Kidney (tissue), 14 donors: ENCODE data around the gene SIK3. TPM values are rescaled to one million over a fixed set of nuclear protein-coding genes. Genes with fewer than 3 reads are reported as not detected.

Source experiments
- DNase-seq, 5 donors: peaks; one replicate each; pipeline ENCODE4 v3.0.0-alpha.2; 2013 to 2020
- FAIRE-seq: peaks from 2 replicates; lab custom pipeline; 2012; peaks lifted over from hg19 to GRCh38; lab: Jason Lieb, UNC
- H3K27ac ChIP-seq, 2 donors: one replicate each; pipeline ENCODE4 v1.7.0; 2013; ENCODE audit warnings: low read depth in 2 of 2, low read length in 2 of 2, inconsistent platforms in 1 of 2
- H3K27me3 ChIP-seq: one replicate; pipeline ENCODE4 v1.7.1; 2013; ENCODE audit warnings: low read length, inconsistent platforms; ENCODE audit not compliant: control insufficient read depth, insufficient read depth
- H3K36me3 ChIP-seq, 3 donors: one replicate each; pipeline versions ENCODE4 v1.7.0 to v1.7.1; 2013; ENCODE audit warnings: low read length in 3 of 3, control low read depth in 1 of 3, inconsistent platforms in 1 of 3; ENCODE audit not compliant: insufficient read depth in 3 of 3, control insufficient read depth in 2 of 3
- H3K4me1 ChIP-seq, 3 donors: one replicate each; pipeline versions ENCODE4 v1.7.0 to v1.7.1; 2013; ENCODE audit warnings: low read length in 3 of 3, inconsistent platforms in 1 of 3, low read depth in 1 of 3; ENCODE audit not compliant: control insufficient read depth in 2 of 3, insufficient read depth in 2 of 3
- H3K4me3 ChIP-seq, 3 donors: one replicate each; pipeline versions ENCODE4 v1.7.0 to v1.8.1; 2013; ENCODE audit warnings: low read length in 3 of 3, control low read depth in 1 of 3, inconsistent platforms in 1 of 3
- H3K9ac ChIP-seq, 3 donors: one replicate each; pipeline versions ENCODE4 v1.7.0 to v1.7.1; 2013; ENCODE audit warnings: low read length in 3 of 3, control low read depth in 1 of 3, inconsistent platforms in 1 of 3
- H3K9me3 ChIP-seq, 3 donors: one replicate each; pipeline versions ENCODE4 v1.7.0 to v1.7.1; 2013; ENCODE audit warnings: low read length in 3 of 3, control low read depth in 1 of 3, inconsistent platforms in 1 of 3; ENCODE audit not compliant: control insufficient read depth in 2 of 3, insufficient read depth in 1 of 3
- CTCF ChIP-seq: IDR thresholded peaks from 3 replicates; pipeline ENCODE4 v1.5.1; 2012; ENCODE audit warnings: mild to moderate bottlenecking, moderate library complexity, borderline replicate concordance; ENCODE audit not compliant: insufficient read depth; ENCODE audit errors: extremely low read depth
- intact Hi-C: fragments of 100-400 bp; cut with DNase I; formaldehyde crosslinking; loops from one replicate; pipeline ENCODE4 v1.11.1; 2022
- polyA plus RNA-seq: library from polyadenylated mRNA; stranded (reverse); fragments of 350-450 nt; fragmentation: Illumina TruSeq; extraction: RNeasy Lipid Tissue Mini Kit (QIAGEN cat#74804); gene quantifications from one replicate; pipeline ENCODE4 v1.2.3, GENCODE V29; 2014; ENCODE audit warnings: low read depth, low replicate concordance; ENCODE audit not compliant: insufficient read depth
- total RNA-seq: library from RNA; stranded (reverse); fragmentation: NEBNext Ultra II Directional; extraction: Animal tissue kit (Norgen Biotek cat#: 25700); gene quantifications from one replicate; pipeline ENCODE4 v1.2.1, GENCODE V29; 2021
- donor health status: control.
- donor health status: control.
- donor health status: control.
- donor health status: control.
- donor health status: control.
- donor health status: DM: yes; HTN: yes; CAD: no.
- donor health status: Normal renal cell carcinoma (clear cell type).

The SIK3 gene
- total and polyA plus RNA-seq, 2 donors from 2014 or later: 12.3 to 50.7 TPM

- Histone ChIP-seq H3K27ac (no peak overlapping the region), H3K36me3 (no peaks in the 10 kb centered on the region), H3K27me3 (no peaks in the 10 kb centered on the region), H3K4me3 (no peak overlapping the region), H3K4me1 (no peaks in the 10 kb centered on the region), H3K9me3 (no peaks in the 10 kb centered on the region), H3K9ac (no peak overlapping the region)
- FAIRE-seq (no peak), DNase-seq (no peak)
- intact Hi-C loops: no loop called here
- TF ChIP-seq CTCF: no peak
These were observed 299.9 kb downstream of the SIK3 start for GRCh38 chr11:116798368-116798767.

DNA sequence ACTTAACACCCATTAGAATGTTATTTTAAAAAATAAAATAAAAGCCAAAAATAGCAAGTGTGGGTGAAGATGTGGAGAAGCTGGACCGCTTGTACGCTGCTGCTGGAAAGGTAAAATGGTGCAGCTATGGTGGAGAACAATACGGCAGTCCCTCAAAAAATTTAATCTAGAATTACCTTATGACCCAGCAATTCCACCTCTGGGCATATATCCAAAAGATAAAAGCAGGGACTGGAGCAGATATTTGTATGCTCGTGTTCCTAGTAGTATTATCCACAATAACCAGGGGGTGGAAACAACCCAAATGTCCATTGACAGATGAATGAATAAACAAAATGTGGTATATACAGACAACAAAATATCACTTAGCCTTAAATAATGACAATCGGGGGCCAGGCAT, 300.4 kb downstream of the SIK3 start:
- intact Hi-C loops: no loop called here
- Histone ChIP-seq H3K27ac (no peak overlapping the region), H3K4me3 (no peak overlapping the region), H3K4me1 (no peaks in the 10 kb centered on the region), H3K9me3 (no peaks in the 10 kb centered on the region), H3K27me3 (no peaks in the 10 kb centered on the region), H3K9ac (no peak overlapping the region), H3K36me3 (no peaks in the 10 kb centered on the region)
- no peak for FAIRE-seq
- no peak for DNase-seq
- no peak for TF ChIP-seq CTCF

GRCh38 chr11:116796548-116796947, 301.7 kb downstream of the SIK3 start:
- no peaks in the 10 kb centered on the region for H3K4me1 ChIP-seq
- H3K4me3 ChIP-seq: no peak overlapping the region
- FAIRE-seq (no peak), DNase-seq (no peak)
- TF ChIP-seq CTCF: no peak
- H3K27me3 ChIP-seq: no peaks in the 10 kb centered on the region
- H3K27ac ChIP-seq: no peak overlapping the region
- no peaks in the 10 kb centered on the region for H3K9me3 ChIP-seq
- no peaks in the 10 kb centered on the region for H3K36me3 ChIP-seq
- H3K9ac ChIP-seq: no peak overlapping the region
- intact Hi-C loops: no loop called here

- FAIRE-seq (no peak), DNase-seq (no peak)
- Histone ChIP-seq H3K36me3 (no peaks in the 10 kb centered on the region), H3K9me3 (no peaks in the 10 kb centered on the region), H3K27me3 (no peaks in the 10 kb centered on the region), H3K4me3 (no peak overlapping the region), H3K9ac (no peak overlapping the region), H3K27ac (no peak overlapping the region), H3K4me1 (peaks cover 0 to 5% (median 0%) of the 10 kb centered on the region in 3 donors)
- intact Hi-C loops: no loop called here
- TF ChIP-seq CTCF: no peak
These were observed 303.4 kb downstream of the SIK3 start for GRCh38 chr11:116794851-116795250.
